GM13976 (cell line): Measurements from ENCODE around the gene CELF6.

ENCODE experiments used
- DNase-seq: peaks from one replicate; pipeline ENCODE4 v3.0.0; 2012; ENCODE audit warnings: low spot score
- in situ Hi-C: fragments of 300-500 bp; cut with MboI; formaldehyde crosslinking; loops from one replicate; pipeline ENCODE4 v1.12.0; 2022; ENCODE audit warnings: low sequenced_read_pairs, mixed read lengths, inconsistent platforms; ENCODE audit not compliant: unreplicated experiment
- TF ChIP-seq, protein P1 (sequence below): IDR thresholded peaks from 2 replicates; pipeline ENCODE4 v1.5.1; 2012; ENCODE audit warnings: borderline replicate concordance, mild to moderate bottlenecking; ENCODE audit not compliant: insufficient read depth; ENCODE audit errors: extremely low read depth, missing control alignments, control extremely low read depth

The CELF6 gene

DNA sequence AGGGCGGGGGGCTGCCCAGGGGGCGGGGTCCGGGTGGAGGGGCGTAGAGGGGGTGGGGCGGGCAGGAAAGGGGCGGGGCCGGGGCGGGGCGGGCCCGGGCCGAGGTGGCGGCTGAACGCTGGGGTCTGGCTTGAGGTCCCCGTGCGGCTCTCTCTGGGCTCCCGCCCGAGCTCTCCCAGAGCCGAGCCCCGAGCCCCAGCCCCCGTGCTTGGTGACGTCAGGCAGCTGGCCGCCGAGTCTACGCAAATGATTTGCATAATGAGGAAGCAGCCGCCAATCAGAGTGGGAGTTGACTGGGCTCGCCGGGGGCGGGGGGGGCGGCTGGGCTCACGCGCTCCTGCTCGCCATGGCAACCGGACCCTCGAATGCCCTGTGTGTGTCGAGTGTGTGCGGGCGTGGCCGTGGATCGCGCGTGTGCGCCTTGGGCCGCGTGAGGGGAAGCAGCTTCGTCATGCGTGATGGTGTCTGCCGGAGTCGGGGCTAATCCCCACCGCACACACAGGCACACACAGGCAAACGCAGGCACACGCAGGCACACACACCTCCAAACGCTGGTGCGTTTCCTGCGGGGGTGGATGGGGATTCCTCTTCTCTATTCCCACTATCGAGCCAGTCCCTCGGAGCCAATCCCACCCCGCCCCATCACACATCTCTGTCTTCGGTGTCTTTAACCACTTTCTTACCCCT lies at the start of gene CELF6:
Gene CELF6 (minus strand): TSS at position 173 of the 687 bp plus-strand sequence. CDS start 283 bp downstream, outside the sequence.
- TF ChIP-seq, protein P1, sequence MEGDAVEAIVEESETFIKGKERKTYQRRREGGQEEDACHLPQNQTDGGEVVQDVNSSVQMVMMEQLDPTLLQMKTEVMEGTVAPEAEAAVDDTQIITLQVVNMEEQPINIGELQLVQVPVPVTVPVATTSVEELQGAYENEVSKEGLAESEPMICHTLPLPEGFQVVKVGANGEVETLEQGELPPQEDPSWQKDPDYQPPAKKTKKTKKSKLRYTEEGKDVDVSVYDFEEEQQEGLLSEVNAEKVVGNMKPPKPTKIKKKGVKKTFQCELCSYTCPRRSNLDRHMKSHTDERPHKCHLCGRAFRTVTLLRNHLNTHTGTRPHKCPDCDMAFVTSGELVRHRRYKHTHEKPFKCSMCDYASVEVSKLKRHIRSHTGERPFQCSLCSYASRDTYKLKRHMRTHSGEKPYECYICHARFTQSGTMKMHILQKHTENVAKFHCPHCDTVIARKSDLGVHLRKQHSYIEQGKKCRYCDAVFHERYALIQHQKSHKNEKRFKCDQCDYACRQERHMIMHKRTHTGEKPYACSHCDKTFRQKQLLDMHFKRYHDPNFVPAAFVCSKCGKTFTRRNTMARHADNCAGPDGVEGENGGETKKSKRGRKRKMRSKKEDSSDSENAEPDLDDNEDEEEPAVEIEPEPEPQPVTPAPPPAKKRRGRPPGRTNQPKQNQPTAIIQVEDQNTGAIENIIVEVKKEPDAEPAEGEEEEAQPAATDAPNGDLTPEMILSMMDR = no peak
- DNase-seq = peak; percentile 91
- in situ Hi-C loops = no loop called here

DNA sequence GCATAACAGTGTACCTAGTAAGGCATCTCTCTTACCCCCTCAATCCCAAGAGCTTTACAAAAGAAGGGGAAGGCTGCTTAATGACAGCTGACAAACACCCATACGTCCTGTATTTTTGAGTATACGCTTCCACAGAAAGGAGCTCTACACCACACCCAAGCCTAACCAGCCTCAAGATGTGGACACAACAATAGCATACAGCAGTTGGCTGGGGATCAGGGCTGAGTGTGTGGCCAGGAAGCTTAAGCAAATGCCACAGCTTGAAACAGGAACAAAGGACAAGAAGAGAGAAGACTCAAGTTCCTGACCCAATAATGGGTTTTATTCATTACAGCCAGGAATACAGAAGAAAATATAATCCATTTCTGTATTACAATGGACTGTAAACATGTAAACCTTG lies 48.9 kb upstream of the CELF6 start:
- in situ Hi-C loops = no loop called here

DNA sequence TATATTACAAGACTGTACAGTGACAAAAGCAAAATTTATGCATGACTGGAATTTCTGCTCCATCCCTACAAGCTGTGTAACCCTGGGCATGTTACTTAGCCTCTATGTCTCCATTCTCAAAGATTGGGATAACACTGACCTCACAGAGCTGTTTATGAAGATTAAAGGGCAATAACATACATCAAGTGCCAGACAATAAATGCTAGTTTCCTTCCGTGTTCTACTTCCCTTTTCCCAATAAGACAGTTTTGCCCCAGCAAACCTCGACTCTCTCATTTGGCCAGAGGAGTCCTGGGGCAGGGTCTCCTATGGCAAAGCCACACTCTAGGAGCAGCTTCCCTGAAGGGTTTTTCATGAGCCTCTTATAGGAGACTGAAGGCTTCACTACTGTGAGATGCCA lies 48.4 kb upstream of the CELF6 start:
- TF ChIP-seq, protein P1 = no peak
- no peak for DNase-seq
- in situ Hi-C loops = no loop called here

More for the DNA sequence above, 48.9 kb upstream of the CELF6 start:
- TF ChIP-seq, protein P1 = no peak
- no peak for DNase-seq

DNA sequence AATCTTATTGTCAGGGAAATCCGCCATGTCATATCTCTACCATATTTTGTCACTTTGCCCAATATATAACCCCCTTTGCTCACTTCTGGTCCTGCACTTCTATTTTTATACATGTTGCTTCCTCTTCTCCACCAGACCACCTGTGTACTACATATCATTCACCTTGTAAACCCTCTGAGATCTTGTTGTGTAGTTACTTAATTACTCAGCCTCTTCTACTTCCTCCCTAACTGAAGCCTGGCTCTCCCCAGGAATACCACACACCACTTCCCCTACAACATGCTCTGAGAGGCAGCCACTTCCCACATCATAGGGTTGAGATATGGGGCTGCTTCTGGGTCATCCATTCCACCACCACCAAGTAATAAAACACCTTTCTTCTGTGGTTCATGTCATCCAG lies 45.9 kb upstream of the CELF6 start:
- peak; percentile 64 for DNase-seq
- TF ChIP-seq, protein P1 = no peak
- in situ Hi-C loops = no loop called here

DNA sequence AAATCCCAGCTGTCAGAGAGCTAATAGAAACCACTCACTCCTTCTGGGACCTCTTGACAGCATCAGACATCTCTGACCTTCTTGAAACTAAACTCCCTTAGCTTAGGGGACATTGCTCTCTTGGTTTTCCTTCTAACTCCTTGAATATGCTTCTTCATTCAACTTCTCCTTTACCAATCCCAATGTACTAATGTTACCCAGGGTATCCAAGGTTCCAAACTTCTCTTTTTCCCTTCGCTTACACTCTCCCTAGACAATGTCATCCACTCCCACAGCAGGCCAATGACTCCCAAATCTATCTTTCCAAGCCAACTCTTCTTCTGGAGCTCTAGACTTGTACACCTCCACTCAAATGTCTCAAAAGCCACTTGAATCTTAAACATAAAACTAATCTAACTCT lies 41.2 kb upstream of the CELF6 start:
- no peak for DNase-seq
- TF ChIP-seq, protein P1 = no peak
- in situ Hi-C loops = no loop called here

DNA sequence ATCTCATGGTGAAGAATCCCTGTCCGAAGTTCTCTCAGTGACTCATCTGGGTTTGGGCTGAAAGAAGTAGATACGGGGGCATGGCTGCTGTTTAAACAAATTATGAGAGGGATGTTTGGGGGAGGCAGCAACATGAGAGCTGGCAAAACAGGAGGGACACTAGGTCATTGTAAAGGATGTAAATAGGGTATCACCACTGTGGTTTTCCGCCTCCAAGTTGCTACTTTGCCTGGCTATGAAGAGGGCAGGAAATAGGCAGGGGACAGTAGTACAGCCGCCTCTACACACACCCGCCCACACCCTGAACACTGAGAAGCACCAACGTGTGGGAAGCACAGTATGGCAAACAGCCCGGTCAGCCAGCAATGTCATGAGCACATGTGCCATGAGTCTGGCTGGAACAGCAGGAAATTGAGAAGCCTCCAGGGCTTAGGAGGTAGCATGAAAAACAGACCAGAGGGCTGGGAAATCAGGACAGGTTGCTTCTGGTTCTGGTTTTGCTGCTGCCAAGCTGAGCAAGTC lies 38.8 kb upstream of the CELF6 start:
- in situ Hi-C loops = no loop called here
- TF ChIP-seq, protein P1 = no peak
- DNase-seq = no peak
